ENCODE data around the gene PPM1H.

GRCh38 chr12:62750941-62751809 is 183.8 kb downstream of the PPM1H start:
- TF ChIP-seq CTCF (IDR thresholded peaks at IDR 0.05; ENCODE audit: low read length) (no peak), EZH2 (IDR thresholded peaks at IDR 0.05; ENCODE audit: borderline replicate concordance, low read length) (no peak)

Measured in OCI-LY1 (cell line).